ENCODE results near the gene SESTD1. TPM values are rescaled to one million over a fixed set of nuclear protein-coding genes. Genes with fewer than 3 reads are reported as not detected.
"Not testable (repeated sequence)": the region's sequence is repeated elsewhere in the genome, so short reads cannot be mapped to it uniquely, and the experiment has no call there.

SESTD1 gene
- total RNA-seq, 1 donor = 14.2 TPM

DNA sequence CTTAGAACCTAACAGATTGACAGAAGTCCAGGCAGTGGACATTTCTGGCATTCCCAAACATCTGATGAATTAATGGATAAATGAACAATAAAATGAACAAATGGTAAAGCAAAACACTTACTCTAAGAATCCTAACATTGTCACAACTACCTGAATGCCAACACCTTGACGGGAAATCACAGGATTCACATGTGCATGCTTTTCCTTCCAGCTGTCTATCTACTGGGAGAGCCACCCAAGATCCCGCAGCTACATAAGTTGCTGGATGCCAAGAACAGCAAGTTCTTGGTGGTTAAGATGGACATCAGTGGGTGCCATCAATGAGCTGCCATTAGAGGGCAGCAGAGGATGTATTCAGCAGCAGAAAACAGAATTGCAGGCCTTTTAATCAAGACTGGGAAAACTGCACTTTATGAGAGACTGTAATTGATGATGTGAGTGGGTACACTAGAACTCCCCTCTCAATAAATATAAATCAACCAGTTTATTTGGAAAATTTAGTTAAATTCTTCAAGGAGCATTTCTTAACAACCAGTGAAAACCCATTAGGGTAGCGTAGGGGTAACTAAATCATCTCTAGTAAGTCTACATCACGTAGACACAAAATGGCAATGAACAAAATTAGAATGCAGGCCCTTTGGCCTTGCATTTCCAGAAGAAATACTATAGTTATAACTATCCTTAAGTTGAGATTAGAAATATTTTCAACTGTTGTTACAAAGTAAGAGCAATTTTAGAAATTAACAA is 45.6 kb downstream of the SESTD1 start:
- H3K4me3 ChIP-seq (ENCODE audit: low read depth, low read length) = no peak overlapping the region
- DNase-seq (ENCODE audit: low read depth) = peak; percentile 84
- TF ChIP-seq, protein P1, sequence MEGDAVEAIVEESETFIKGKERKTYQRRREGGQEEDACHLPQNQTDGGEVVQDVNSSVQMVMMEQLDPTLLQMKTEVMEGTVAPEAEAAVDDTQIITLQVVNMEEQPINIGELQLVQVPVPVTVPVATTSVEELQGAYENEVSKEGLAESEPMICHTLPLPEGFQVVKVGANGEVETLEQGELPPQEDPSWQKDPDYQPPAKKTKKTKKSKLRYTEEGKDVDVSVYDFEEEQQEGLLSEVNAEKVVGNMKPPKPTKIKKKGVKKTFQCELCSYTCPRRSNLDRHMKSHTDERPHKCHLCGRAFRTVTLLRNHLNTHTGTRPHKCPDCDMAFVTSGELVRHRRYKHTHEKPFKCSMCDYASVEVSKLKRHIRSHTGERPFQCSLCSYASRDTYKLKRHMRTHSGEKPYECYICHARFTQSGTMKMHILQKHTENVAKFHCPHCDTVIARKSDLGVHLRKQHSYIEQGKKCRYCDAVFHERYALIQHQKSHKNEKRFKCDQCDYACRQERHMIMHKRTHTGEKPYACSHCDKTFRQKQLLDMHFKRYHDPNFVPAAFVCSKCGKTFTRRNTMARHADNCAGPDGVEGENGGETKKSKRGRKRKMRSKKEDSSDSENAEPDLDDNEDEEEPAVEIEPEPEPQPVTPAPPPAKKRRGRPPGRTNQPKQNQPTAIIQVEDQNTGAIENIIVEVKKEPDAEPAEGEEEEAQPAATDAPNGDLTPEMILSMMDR (IDR thresholded peaks at IDR 0.05; ENCODE audit: insufficient read depth, low read depth, low read length) = peak; percentile 97

DNA sequence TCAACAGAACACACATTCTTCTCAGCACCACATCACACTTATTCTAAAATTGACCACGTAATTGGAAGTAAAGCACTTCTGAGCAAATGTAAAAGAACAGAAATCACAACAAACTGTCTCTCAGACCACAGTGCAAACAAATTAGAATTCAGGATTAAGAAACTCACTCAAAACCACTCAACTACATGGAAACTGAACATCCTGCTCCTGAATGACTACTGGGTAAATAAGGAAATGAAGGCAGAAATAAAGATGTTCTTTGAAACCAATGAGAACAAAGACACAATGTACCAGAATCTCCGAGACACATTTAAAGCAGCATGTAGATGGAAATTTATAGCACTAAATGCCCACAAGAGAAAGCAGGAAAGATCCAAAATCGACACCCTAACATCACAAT is 50.0 kb downstream of the SESTD1 start:
- not testable (repeated sequence) for DNase-seq (ENCODE audit: low read depth)

DNA sequence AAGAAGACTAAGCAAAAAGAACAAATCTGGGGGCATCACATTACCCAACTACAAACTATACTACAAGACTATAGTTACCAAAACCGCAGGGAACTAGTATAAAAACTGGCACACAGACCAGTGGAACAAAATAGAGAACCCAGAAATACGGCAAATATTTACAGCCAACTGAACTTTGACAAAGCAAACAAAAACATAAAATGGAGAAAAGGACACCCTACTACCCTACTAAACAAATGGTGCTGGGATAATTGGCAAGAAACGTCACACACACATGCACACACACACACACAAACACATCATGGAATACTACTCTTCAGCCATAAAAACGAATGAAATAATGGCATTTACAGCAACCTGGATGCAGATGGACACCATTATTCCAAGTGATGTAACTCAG is 53.3 kb downstream of the SESTD1 start:
- no peak overlapping the region for H3K4me3 ChIP-seq (ENCODE audit: low read depth, low read length)
- DNase-seq (ENCODE audit: low read depth) = no peak
- TF ChIP-seq, protein P1 (IDR thresholded peaks at IDR 0.05; ENCODE audit: insufficient read depth, low read depth, low read length) = no peak

More for the DNA sequence above, 50.0 kb downstream of the SESTD1 start:
- H3K4me3 ChIP-seq (ENCODE audit: low read depth, low read length) = not testable (repeated sequence)

DNA sequence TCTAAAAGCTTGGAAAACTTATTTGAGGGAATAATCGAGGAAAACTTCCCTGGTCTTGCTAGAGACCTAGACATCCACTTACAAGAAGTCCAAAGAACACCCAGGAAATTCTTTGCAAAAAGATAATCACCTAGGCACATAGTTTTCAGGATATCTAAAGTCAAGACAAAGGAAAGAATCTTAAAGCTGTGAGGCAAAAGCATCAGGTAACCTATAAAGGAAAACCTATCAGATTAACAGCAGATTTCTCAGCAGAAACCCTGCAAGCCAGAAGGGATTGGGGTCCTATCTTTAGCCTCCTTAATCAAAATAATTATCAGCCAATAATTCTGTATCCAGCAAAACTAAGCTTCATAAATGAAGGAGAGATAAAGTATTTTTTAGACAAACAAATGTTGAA is 56.4 kb downstream of the SESTD1 start:
- H3K4me3 ChIP-seq (ENCODE audit: low read depth, low read length); DNase-seq (ENCODE audit: low read depth): not testable (repeated sequence)

DNA sequence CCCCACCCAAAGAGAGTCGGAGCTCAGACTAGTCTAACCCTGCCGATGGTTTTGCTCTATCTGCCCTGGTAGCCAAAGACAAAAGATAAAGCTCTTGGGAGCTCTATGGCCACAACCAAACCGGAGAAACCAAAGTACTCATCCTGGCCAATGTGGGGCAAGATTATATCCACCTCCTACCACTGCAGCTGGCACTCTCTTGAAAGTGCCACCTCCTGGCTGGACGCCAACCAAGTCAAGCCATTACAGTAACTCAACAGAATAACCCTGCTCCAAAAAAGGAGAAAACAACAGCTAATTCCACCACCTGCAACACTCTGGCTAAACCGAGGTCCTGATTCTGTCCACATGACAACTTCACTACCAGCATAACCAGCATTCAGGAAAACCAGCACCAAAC is 57.6 kb downstream of the SESTD1 start:
- H3K4me3 ChIP-seq (ENCODE audit: low read depth, low read length) = no peak overlapping the region
- DNase-seq (ENCODE audit: low read depth) = no peak
- TF ChIP-seq, protein P1 (IDR thresholded peaks at IDR 0.05; ENCODE audit: insufficient read depth, low read depth, low read length) = no peak

DNA sequence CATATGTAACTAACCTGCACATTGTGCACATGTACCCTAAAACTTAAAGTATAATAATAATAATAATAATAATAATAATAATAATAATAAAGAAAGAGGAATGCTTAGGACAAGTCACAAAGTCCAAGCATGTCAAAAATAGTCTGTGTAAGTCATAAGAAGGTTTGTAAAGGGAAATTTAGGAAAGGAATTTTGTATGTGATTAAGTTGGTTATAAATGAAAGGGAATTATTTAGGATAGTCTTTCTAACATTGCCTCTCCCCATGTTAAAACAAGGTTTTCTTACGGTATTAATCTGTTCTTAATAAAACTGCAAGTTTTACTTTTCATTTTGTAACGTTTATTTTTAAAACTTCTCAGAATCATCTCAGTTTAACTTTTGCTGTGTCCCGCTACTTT is 62.8 kb downstream of the SESTD1 start:
- DNase-seq (ENCODE audit: low read depth) = peak; percentile 24
- TF ChIP-seq, protein P1 (IDR thresholded peaks at IDR 0.05; ENCODE audit: insufficient read depth, low read depth, low read length) = no peak
- no peak overlapping the region for H3K4me3 ChIP-seq (ENCODE audit: low read depth, low read length)

DNA sequence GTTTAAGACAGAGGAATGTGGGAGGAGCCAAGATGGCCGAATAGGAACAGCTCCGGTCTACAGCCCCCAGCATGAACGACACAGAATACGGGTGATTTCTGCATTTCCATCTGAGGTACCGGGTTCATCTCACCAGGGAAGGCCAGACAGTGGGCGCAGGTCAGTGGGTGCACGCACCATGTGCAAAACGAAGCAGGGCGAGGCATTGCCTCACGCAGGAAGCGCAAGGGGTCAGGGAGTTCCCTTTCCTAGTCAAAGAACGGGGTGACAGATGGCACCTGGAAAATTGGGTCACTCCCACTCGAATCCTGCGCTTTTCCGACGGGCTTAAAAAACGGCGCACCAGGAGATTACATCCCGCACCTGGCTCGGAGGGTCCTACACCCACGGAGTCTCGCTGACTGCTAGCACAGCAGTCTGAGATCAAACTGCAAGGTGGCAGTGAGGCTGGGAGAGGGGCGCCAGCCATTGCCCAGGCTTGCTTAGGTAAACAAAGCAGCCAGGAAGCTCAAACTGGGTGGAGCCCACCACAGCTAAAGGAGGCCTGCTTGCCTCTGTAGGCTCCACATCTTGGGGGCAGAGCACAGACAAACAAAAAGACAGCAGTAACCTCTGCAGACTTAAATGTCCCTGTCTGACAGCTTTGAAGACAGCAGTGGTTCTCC is 68.6 kb downstream of the SESTD1 start:
- H3K4me3 ChIP-seq (ENCODE audit: low read depth, low read length); DNase-seq (ENCODE audit: low read depth): not testable (repeated sequence)

DNA sequence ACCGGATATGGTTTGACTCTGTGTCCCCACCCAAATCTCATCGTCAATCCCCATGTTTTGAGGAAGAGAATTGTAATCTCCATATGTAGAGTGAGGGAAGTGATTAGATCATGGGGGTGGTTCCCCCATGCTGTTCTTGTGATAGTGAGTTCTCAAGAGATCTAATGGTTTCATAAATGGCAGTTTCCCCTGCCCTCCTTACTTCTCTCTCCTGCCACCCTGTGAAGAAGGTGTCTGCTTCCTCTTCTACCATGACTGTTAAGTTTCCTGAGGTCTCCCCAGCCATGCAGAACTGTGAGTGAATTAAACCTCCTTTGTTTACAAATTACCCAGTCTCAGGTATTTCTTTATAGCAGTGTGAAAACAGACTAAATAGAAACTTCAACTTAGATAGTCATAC is 69.5 kb downstream of the SESTD1 start:
- H3K4me3 ChIP-seq (ENCODE audit: low read depth, low read length) = no peak overlapping the region
- DNase-seq (ENCODE audit: low read depth) = no peak
- TF ChIP-seq, protein P1 (IDR thresholded peaks at IDR 0.05; ENCODE audit: insufficient read depth, low read depth, low read length) = no peak
